GM19351 (cell line): Measurements from ENCODE around the gene FREY1.

ENCODE experiments used
- ATAC-seq: cut with Tn5 transposase; IDR thresholded peaks from one replicate; pipeline ENCODE4 v1.9.1; 2021; ENCODE audit warnings: mild to moderate bottlenecking, moderate library complexity; ENCODE audit not compliant: unreplicated experiment

FREY1 gene, protein sequence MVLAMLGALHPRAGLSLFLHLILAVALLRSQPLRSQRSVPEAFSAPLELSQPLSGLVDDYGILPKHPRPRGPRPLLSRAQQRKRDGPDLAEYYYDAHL

DNA sequence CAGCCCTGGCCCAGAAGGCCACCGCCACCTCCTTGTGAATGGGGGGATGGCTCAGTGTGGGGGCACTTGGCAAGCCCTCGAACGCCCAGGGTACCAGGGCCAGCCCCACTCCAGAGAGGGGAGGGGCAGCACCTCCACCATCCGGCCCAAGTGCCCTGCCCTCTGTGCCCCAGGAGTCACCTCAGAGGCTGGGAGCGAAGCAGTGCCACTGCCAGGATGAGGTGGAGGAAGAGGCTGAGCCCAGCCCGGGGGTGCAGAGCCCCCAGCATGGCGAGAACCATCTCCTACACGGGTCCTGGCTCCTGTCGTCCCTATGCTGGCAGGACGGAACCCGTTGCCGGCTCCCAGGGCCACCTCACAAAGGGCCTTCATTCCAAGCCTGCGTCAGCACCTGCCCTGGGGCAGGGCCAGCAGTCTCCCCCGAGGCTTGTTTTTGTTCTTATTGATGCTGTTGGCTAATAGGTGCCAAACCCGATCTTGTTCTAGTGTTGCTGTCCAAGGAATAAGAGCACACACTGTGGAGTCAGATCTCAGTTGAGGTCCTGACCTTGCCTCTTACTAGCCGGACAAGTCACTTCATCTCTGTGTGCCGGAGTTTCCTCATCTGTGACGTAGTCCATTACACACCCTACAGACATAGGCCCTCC lies at the start of gene FREY1:
Gene FREY1, minus strand, starts transcription at position 307 of the 647 bp plus-strand sequence. Its CDS starts 26 bp downstream, at position 281.
- ATAC-seq, result no peak

- no peak for ATAC-seq
Measured at GRCh38 chr11:45949992-45950407, 42.9 kb upstream of the FREY1 start.

DNA sequence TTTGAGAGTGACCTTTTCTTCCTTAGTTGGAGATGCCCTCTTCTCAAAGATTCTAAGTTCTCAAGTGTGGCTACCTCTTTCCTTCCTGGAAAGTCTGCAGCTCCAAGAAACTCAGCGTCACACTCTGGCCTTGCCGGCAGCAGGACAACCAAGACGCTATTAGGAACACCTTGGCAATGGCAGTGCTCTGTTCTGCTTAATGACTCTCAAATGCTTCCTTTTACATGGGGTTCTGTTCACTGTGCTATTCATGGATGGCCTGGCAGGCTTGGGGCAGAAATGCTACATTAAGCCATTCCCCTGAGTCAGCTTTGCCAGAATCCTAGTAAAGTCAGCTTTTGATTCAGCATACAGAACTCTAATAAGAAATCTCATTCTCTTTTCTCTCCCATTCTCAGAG lies 41.3 kb upstream of the FREY1 start:
- no peak for ATAC-seq

DNA sequence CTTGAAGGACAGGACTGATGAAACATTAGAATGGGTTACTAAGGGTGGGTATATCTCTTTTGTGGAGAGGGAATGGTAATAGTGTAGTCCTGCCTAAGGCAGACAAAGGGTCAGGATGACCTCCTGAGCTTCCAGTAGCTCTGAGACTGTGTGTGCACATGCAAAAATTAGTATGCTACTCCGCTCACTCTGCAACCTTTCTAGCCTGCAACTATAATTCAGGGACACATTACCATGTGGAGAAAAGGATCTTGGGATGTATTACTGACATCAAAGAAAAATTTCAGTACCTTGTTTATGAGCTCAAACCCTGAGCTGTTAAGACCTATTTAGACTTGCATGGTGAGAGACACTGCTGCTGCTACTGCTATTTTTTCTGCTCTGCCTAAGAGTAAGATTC lies 40.8 kb upstream of the FREY1 start:
- no peak for ATAC-seq

- ATAC-seq, result no peak
Measured at GRCh38 chr11:45945397-45945999, 38.4 kb upstream of the FREY1 start.

DNA sequence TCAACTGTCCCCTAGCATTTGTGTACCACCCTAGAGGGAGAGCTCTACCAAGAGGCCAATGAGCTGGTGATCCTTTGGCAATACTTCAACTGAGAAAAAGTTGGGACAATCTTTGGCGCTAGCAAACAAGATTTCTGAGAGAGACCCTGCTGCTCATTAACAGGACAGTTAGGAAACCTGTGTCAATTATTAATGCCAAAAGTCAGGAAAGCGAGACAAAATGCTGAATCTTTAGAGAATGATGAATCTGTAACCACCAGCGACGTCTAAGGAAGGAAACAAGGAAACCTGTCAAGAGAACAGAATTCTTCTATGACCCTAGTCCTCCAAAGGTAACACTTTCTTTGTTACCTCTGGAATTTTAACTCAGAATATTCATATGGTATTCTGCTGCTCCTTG lies 35.3 kb upstream of the FREY1 start:
- no peak for ATAC-seq

DNA sequence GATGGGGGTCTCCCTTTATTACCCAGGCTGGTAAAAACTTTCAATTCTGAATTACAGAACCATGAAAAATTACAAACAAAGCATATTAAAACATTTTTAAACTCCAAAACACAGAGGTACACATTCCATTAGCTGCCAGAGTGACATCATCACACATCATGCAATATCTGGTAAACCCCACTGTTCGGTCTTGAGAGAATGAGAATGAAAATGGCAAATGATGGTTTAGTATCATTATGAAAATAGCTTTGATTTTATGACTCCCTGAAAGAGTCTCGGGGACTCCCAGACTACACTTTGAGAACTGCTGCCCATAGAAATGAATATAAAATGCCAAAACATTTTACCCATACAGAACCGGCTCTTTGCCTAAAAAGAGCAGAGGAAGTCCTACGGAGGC lies 34.2 kb upstream of the FREY1 start:
- no peak for ATAC-seq

DNA sequence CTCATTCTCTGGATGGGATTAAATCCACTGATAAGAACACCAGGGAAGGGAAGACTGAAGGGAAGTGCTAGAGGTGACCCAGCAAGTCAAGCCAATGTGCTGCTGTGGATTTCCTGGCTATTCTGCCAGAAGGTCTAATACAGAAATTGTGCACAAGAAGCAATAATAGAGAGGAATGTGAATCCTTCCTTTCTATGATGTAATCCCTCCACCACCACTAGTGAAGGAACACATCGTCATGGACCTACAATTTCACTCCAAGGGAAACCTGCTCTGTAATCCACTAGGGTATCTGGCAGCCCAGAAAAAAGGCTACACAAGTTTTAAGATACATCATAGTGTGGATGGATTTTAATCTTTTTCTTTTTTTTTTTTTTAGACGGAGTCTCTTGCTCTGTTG lies 32.8 kb upstream of the FREY1 start:
- no peak for ATAC-seq

GRCh38 chr11:45937916-45938315 lies 30.8 kb upstream of the FREY1 start:
- no peak for ATAC-seq

DNA sequence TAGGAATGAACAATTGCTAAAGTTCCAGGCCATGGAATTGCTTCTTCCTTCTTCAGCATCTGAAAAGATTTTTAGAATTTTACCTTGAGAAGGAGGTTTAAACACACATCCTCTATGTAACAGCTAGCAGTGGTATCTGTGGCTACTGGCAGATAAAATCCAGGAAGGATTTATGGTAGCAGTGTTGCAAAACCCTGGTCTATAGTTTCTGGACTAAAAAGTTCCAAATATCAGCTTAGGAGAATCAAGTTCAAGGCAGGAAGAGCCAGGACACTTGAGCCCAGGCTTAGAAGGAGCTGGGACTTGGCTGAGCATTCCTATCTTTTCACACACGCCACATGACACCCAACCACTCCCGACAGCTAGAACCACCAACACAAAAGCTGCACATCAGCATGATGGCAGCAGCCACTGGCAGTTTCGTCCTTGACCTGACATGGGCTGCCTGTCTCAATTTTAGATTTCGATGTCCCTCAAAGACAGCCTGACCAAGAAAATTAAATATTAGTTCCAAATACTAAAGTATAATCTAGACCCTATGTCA lies 29.5 kb upstream of the FREY1 start:
- no peak for ATAC-seq

DNA sequence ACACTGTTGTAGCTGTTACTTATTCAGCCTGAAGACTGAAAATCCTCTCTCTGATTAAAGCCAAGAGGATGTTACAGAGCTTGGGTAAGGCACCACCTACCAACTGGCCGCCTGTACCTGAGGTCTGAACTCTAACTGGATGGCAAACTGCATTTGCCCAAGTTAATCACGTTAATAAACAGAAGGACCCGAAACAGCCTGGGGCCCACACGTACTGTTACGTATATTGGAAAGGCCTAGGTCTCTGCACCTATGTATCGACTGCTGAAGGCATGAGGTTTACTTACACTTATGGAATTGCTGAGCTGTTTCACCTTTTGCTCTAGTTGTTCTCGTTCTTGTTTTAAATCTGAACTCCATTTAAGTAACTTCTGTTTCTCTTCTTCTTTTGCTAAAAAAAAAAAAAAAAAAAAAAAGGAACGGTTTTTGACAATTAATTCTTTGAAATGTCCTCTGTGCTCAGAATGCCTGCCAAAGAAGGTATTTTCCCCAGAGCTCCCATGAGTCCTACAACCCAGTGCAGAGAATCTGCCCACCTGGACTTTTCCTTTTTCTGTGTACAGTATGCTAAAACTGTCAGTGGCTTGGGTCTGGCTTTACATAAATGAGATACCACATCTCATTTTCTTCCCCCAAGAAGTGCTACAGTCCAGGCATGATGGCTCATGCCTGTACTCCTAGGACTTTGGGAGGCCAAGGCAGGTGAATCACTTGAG lies 28.4 kb upstream of the FREY1 start:
- ATAC-seq, result no peak

- no peak for ATAC-seq
Measured at GRCh38 chr11:45934580-45935318, 27.7 kb upstream of the FREY1 start.

- no peak for ATAC-seq
Measured at GRCh38 chr11:45933846-45934579, 26.9 kb upstream of the FREY1 start.

- no peak for ATAC-seq
Measured at GRCh38 chr11:45933131-45933831, 26.2 kb upstream of the FREY1 start.

GRCh38 chr11:45932217-45932616 lies 25.1 kb upstream of the FREY1 start:
- no peak for ATAC-seq

- ATAC-seq, result no peak
Measured at GRCh38 chr11:45931739-45932138, 24.7 kb upstream of the FREY1 start.

GRCh38 chr11:45930951-45931570 lies 24.0 kb upstream of the FREY1 start:
- no peak for ATAC-seq

DNA sequence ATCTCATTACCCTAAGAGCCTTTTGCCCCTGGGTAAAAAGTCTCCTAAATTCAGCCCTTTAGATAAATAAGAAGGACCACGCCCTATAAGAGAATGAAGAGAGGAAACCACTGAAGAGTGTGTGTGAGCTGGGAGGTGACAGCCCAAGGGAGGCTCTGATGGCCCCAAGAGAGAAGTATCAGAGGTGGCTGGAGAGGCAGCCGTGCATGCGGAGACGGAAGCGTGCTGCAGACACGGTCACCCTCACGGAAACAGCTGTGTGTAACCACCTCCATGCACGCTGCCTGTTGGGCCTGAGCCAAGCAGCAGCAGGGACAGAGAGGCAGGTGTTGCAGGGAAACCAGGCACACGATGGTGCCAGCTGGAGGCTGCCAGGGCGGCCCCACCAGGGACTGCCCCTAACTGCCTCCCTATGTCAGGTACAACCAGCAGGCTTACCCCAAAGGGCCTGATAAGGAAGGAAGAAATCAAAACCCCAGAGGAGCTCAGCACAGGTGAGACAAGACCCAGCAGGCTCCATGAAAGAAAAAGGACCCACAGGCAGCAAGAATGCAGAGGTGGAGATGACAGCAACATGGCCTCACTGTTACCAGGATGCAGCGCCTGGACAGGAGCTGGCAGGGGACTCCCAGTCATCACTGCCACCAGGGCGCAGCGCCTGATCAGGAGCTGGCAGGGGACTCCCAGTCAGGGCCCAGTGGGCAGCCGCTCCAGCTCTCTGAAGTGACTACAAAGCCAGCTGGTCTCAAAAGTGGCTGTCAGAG lies 23.1 kb upstream of the FREY1 start:
- peak; percentile 97 for ATAC-seq
